Mucosa of gallbladder (tissue), 1 donor: Measurements from ENCODE around the gene FOXL3. TPM values are rescaled to one million over a fixed set of nuclear protein-coding genes. Genes with fewer than 3 reads are reported as not detected.
"Not testable (repeated sequence)": the region's sequence is repeated elsewhere in the genome, so short reads cannot be mapped to it uniquely, and the experiment has no call there.

Experiments
- DNase-seq: peaks from one replicate; pipeline ENCODE4 v3.0.0-alpha.2; 2020; ENCODE audit warnings: low spot score
- total RNA-seq: library from RNA; stranded (reverse); gene quantifications from one replicate; pipeline ENCODE4 v1.2.1, GENCODE V29; 2021
- donor health status: DM: no; HTN: no; CAD: no.

FOXL3 gene
- total RNA-seq, 1 donor from 2014 or later = not detected

DNA sequence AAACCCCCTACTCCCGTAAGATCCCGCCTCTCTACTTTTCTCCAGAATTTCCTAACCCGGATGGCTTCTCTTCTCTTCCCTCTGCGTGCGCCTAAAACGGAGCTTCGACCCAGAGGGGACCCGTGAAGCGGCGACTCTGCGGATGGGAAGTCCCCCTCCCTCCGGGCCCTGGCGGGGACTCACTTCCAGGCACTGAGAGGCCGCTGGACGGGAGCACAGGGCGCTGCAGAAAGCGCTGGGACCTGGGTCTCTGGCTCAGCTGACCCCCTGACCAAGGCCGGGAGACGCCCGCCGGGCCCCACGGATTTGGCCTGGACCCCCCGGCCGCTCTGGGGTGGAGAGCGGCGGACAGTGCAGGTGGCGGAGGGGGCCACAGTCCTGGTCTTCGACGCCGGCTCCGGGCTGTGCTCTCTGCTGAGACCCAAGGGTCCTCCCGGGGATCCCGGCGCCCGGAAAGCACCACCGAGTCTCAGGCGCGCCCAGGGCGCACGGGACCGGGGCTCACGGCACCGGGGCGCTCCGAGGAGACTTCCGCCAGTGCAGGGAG is 688 bp upstream of the FOXL3 start:
- no peak for DNase-seq

DNA sequence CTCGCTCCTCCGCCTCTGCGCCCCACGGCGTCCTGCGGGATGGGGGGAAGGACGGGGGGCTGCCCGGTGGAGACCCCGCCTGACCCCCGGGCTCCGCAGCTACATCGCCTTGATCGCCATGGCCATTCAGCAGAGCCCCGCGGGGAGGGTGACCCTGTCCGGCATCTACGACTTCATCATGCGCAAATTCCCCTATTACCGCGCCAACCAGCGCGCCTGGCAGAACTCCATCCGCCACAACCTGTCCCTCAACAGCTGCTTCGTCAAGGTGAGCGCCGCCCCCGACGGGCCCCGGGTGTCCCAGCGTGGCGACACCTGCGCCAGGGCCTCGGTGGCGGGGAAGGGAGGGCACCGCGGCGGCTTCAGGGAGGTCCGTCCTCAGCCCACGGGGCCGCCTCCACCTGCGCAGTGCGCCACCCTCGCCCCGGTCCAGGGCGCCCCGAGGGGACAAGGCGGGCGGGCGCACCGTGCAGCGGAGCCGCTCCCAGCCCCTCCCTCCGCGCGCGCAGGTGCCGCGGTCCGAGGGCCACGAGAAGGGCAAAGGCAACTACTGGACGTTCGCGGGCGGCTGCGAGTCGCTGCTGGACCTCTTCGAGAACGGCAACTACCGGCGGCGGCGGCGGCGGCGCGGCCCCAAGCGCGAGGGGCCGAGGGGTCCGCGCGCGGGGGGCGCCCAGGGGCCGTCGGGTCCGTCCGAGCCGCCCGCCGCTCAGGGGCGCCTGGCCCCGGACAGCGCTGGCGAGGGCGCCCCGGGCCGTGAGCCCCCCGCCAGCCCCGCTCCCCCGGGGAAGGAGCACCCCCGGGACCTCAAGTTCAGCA is 793 bp downstream of the FOXL3 start:
- no peak for DNase-seq

DNA sequence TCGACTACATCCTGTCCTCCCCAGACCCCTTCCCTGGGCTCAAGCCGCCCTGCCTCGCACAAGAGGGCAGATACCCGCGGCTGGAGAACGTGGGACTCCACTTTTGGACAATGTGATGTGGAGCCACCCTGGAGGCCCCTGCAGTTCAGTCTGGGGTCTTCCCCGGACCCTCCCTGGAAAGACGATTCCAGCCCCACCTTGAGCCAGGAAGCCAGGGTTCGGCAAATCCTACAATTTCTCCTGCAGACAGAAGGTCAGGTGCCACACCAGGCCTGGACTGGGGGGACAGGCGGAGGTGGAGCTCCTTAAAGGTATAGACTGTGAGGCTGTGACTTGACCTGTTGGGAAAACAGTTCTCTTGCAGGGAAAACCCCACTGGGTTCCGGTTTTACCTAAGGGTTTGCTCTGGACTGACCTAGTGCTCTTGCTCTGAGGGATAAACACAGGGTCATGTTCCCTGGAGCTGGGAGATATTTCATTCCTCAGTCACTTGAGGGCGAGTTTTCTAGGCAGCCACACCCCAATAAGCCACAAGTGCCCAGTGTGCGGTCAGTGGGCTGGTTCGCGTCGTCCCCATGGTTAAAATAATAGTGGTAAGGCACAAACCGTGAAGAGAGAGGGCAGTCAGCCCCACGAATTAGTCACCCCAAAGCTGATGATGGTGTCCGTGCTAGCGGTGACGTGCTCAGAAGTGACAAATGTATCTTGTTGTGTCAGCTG is 1.6 kb downstream of the FOXL3 start:
- no peak for DNase-seq

DNA sequence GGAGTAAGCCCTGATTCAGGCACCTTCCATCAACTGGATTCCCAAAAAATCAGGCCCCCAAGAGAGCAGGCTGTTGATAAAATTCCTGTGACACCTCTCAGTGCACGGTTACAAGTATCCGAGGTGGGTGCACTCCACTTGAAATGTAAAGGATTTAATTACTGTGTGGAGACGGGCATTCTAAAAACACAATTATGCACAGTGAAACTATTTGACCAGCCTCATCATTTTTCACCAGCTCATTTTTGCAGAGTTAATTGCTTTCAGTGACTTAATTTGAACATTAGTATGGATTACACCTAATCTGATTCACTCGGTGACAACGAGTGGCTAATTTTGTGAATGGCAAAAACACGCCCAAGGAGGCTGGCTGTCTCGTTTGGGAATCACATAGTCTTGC is 2.3 kb downstream of the FOXL3 start:
- DNase-seq = no peak

DNA sequence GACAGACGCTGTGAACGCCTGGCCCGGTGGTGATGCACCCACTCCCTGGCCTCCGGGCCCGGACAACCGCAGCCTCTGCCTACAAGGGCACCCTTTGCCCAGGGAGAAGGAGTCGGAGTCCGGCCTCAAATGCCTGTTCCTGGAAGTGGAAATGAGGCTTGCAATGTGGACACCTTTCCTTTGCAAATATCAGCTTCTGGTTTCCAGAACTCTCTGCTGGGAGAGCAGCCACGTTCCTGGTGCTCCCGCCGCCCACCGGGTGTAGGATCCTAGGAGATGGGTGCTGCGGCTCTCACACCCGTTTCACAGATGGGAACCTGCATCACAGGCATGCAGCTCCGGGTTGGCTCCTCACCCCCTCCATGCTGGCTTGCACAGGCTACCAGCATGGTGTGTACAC is 2.9 kb downstream of the FOXL3 start:
- no peak for DNase-seq

DNA sequence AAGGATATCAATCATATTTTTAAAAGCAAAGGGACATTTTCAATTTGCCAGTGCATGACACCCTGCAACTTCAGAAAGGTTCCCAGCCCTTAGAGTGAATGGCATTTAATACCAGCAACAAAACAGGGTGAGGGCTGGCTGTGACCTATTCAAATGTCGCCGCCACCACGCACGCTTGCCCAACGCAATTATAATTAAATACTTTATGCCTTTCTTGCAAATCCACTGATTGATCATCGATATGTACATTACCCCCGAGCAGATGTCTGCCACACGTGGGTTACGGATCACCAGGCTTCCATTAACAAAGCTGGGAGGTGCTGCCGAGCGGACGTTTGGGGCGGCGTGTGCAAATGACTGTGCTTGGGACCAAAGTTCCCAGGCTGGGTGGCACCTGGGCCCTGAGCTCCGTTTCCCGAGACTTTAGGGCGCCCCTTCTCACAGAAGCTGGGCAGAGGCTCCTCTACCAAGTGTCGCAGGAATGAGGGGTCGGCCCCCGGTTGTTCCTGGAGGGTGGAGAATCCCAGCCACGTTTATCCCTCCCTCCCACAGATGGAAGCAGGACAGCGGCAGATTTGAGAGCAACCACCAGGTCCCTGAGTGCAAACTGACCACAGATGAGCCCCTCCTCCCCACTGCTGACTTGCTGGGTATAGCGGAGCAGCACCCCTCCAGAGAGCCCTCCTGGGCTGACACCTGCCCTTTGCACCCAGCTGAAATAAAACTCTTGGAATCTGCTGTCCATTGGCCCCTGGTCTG is 3.9 kb downstream of the FOXL3 start:
- DNase-seq = no peak

DNA sequence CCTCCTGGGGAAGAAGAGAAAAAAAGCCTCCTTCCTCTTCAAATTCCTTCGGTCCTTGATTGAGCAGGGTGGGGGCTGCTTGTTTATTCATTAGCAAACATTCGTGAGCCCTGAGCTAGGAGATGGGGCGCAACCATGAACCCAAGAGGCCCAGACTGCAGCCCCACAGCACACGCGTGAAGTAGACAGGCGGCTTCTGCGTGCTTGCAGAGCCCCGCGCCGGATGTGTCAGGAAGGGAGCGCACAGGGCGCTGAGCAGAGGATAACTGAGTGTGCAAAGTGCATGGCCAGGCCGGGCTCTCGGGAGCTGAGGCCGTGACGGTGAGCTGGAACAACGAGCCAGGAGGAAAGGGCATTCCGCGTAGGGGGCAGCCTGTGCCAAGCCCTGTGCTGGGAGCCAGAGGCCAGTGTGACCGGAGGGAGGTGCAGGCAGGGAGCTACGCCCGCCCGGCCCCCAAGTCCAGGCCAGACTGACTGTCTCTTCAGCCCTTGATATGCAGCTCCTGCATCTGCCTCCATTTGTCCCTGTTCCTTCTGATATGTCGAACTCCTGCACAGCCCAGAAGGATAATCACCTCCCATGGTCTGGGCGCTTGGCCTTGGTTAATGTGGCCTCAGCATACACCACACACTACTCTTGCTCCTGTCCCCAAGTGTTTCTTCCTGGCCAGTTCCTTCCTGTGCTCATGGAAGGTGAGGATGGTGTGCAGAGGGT is 4.6 kb downstream of the FOXL3 start:
- no peak for DNase-seq

DNA sequence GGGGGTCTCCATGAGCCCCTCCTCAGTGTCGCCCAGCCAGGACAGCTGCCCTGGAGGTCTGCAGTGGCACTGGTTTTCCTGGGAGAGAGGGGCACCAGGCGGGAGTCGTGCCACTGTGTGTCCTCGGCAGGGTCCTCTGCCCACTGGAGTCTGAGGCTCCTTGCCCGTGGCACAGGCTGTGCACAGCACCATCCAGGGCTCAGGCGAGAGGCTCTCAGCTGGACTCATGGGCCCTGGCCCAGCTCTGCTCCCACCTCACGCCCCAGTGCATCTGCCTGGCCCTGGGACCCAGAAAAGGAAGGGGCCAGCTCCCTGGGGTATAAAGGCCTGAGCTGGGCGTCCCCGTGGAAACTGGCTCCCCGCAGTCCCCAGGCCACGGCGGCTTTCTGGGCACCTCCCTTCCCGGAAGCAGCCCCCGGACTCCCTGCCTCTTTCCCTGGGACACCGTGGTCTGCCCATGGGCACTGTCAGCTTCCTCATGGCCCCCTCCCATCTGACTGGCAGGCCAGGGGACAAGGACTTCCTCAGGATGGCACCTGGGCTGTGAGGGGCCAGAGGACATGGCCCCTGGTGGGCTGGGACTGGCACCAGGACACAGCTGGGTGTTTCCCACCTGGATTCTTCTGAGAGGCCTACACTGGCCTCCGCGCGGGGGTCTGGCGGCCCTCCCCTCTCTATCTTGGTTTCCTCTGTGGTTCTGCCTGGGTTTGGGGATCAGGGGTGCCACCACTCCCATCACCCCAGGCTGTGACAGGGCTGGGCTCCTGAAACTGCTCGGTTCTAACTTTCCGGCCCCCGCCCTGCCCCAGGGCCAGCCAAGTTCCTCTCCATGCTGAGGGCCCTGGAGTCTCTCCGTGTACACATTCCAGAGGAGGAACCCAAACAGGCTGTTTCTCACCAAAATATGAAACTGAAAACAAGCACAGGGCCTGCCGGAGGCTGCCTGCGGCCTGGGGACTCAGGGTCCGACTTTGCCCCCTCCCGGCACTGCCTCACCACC is 5.5 kb downstream of the FOXL3 start:
- no peak for DNase-seq

DNA sequence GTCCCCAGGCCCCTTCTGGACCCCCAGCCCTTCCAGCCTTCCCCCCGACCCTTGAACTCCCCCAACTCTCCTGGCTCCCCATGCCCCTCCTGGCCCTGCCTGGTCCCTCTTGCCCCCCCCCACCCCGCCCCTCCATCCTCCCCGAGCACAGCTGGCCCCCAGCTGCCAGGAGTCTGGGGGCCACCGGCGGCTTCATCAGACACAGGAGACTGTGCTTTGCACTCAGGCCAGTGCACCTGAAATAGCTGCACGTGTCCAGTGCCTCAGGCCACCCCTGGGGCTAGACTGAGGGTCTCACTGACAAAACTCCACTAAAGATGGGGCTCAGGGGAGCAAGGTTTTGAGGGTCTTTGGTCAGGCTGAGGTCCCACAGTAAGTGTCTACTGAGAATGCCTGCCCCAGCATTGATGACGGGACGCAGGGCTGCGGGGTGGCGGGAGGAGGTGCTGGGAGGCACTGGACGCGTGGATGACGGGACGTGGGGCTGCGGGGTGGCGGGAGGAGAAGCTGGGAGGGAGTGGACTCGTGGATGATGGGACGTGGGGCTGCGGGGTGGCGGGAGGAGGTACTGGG is 6.5 kb downstream of the FOXL3 start:
- DNase-seq = no peak

DNA sequence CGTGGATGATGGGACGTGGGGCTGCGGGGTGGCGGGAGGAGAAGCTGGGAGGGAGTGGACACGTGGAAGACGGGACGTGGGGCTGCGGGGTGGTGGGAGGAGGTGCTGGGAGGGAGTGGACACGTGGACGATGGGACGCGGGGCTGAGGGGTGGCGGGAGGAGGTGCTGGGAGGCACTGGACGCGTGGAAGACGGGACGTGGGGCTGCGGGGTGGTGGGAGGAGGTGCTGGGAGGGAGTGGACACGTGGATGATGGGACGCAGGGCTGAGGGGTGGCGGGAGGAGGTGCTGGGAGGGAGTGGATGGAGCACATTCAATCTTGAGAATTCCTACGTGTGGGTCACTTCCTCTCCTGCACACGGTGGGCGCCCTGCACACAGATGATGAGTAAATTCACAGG is 7.2 kb downstream of the FOXL3 start:
- not testable (repeated sequence) for DNase-seq

DNA sequence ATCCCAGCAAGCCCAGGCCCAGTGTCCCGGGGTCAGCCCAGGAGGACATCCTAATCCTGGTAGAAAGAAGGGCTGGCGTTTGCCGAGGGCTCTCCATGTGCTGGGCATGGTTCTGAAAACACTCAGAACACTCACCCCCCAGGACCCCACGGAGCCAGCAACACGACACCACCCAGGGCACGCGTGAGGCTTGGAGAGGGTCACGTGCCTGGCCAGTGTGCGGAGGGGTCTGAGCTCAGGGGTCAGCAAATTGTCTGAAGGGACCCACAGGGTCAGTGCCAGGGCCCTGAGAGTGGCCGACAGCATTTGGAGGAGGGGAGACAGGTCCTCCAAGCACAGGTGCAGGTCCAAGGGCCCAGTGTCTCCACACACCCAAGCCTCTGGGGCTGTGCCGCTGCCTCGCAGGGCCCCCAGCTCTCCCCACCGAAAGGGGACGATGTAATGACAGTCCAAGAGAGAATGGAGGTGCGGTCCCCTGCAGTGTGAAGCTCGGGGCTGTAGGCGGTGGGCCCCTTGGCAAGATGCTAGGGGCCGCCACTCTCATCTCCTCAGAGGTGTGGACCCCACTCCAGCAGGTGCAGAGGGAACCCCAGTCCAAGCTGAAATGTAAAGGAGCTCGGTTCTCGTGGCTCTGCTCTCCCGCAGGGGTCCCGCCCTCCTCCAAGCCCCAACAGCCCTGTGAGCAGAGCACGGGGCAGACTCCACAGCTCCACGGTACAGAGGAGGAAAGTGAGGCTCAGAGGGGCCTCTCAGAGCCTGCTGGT is 7.8 kb downstream of the FOXL3 start:
- no peak for DNase-seq

DNA sequence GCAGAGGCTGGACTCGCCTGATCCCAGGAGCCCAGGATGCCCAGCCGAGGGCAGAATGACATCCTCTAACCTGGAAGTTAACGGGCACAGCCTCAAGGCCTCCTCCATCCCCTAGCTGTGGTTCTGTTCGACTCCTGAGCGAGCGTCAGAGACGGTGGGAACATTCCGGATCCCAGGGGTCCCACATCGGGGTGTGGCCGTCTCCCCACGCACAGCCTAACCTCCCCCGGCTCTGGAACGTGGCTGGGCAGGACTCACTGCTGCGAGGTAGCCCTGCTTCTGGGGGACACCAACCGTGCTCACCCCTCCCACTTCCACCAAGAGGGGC is 8.4 kb downstream of the FOXL3 start:
- DNase-seq = no peak

DNA sequence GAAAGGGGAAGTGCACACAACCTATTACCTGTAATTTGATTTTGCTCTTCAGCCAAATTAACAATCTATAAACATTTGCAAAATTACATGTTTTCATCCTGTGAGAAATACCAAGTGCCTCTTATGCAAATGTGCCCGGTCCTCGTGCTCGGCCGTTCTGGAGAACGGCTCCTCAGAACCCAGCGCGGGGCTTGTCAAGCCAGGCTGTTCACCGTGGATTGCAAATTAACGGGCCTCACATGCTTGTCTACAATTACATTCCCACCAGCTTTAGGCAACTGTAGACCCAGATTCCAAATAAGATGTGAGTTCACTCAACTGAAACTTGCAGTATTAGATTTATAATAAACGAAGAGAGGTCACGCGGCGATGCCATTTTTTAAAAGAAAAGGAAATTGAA is 8.8 kb downstream of the FOXL3 start:
- no peak for DNase-seq

DNA sequence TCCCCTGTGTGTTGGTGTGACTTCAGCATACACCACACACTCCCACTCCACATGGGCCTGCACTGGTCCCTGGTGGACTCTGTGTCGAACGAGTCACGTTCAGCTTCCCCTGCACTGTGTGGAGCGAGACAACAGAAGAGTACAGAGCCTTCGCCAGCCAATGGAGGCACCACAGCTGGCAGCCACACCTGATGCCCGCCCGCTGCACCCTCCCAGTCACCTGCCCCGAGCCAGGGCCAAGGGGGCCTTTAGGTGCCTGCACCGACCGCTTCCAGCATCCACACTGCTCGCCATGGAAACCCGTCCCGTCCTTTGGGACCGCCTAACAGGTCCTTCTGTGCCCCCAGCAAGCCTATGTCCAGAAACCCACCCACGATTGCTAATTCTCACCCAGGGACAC is 9.2 kb downstream of the FOXL3 start:
- DNase-seq = no peak

DNA sequence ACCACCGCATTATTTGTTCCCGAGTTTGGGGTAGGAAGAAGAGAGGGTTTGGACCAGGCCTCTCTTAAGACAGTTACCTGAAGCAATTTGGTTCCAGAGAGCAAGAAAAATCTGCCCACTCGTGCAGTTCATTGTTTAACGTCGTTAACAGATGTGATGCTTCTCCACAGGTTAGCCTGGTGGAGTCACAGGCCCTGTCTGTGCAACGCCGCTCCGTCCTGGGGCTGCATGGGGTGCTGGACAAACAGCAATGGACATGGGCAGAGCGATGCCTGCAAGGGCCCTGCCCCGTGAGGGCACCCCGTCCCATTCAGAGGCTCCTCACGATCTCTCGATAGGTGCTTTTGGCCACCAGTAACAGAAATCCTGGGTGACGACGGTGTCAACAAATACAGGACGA is 9.7 kb downstream of the FOXL3 start:
- no peak for DNase-seq

DNA sequence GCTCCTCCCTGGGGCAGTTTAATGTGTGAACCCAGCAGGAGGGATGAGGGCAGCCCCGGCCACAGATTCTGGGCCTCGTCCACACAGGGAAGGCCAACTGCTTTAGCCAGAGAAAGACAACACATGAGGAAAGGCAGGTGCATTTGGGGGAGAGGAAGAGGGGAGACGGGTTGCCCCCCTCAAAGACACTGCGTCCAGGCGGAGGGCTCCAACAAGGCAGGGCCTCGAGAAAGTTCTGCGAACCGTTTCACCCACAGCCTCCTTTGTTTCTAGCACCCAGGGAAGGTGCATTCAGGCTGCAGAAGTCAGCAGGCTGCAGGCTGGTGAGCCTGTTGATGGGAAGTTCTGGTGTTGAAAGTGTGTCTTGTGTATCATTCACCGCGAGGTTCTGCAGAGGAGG is 10.1 kb downstream of the FOXL3 start:
- DNase-seq = no peak

DNA sequence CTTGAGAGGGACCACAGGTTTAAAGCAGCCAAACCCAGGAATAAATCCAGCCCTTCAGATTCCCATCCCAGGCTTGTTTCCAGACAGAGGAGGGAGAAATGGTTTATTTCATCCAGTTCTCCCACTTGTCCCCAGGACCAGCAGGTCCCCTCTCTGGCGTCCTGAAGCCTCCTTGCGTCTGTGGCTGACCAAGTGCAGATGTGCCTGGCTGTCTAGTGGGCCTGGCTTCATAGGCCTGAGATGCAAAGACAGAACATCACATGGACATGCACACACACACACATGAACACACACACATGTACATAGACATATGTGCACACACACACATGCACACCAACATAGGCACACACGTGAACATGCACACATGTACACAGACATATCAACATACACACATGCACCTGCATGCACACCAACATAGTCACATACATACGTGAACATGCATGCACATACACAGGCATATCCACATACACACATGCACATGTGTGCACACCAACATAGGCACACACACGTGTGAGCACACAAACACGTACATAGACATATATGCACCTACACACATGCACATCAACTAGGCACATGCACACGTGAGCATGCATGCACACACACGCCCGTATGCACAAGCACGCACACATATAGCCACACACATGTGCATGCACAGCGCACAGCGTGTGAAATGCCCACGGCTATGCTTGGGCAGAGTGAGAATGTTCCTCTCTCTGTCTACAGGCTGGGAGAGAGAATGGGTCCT is 10.7 kb downstream of the FOXL3 start:
- no peak for DNase-seq

DNA sequence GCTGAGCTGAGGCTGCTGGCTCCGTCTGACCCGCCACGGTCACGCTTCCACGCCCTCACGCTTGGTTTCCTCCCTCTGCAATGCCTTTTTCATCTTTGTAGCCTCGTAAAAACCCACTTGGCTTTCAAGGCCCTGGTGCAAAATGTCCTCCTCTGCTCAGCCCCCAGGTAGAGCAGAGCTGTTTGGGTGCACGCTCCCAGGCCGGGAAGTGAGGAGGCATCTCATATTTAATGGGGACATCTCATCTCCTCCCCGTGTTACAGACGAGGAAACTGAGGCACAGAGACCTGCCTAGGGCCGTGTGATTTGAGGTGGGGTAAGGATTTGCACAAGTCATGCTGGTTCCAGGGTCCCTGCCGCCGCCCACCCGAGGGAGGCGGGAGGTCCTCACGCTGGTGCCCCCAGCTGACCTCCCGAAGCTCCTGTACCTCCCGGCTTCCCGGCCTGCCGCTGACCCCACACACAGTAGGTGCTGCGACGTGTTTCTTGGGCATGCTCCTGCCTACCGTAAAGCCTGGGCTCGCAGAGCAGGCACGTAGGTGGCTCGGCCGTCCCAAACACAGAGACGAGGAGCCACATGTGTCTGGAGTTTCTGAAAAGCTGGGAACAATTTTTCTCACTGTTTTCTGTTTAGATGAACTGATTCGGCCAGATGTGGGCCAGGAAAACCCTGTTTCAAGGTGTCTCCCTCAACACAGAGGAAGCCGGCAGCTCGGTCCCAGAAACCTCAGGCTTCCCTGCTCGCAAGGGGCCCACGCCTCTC is 11.5 kb downstream of the FOXL3 start:
- no peak for DNase-seq
